ENCODE results near the gene PRSS1.

GRCh38 chr7:142790056-142790455 lies 40.8 kb downstream of the PRSS1 start:
- TF ChIP-seq CTCF (IDR thresholded peaks at IDR 0.05), result no peak
- no peak for TF ChIP-seq POLR2A (IDR thresholded peaks at IDR 0.05)

Measured in esophagus squamous epithelium (tissue), 4 donors.